ENCODE data around the gene IL1RAPL1.

Gene IL1RAPL1

GRCh38 chrX:29948653-29949052 lies 1361.4 kb downstream of the IL1RAPL1 start:
- DNase-seq = no peak

DNA sequence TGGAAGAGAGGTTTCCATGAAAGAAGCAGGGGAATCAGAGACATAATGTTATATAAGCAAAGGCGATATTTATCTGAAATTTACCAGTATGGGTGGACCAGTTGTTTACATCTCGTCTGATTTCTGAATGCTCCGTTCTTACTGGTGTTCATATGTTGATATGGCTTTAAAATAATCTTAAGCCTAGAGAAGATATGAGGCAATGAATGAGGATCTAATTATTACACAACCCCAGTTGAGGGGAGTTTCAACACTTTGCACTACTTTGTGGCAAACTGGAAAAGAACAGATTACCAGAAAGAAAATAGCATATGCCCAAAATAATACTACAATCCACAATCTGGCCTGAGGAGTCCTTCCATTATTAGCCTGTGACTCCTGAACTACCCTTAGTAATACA lies 1364.8 kb downstream of the IL1RAPL1 start:
- no peak for DNase-seq

DNA sequence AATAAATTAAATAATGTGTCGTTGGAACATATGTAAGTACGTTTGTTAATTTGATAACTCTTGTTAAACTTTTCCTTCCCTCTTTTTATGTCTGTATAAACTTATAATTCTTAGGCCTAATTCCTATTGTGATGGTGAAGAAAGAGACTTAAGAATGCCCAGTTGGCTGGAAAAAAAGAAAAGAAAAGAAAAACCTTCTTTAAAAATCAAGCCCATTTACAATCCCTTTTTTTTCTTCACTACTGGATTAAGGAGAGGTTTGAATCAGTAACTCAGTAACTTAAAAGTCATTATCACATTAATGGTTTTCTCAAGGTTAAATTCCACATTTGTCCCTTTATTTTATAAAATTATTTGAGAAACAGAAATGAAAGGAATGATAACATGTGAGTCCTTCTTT lies 1374.8 kb downstream of the IL1RAPL1 start:
- no peak for DNase-seq

GRCh38 chrX:29965634-29966033 lies 1378.4 kb downstream of the IL1RAPL1 start:
- no peak for DNase-seq

DNA sequence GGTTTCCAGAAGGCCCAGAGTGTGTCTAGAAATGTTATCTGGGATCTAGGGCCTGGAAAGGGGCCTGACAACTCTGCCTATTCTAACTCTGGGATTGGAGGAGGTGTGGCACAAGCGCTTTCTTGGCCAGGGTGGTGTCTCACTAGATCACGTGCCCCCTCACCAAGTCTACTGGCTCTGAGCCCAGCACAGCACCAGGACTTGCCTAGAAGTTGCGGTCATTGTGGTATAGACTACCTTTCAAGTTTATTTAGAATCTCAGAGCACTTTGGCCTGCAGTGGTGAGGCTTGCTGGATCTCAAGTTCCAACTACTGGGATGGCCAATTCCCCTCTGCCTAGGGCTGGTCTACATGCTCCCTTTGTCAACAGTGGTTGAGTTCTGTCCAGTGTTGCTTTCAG lies 1404.8 kb downstream of the IL1RAPL1 start:
- DNase-seq = no peak

- no peak for DNase-seq
These were observed 1418.6 kb downstream of the IL1RAPL1 start for GRCh38 chrX:30005813-30006212.

Measured in activated naive CD4-positive, alpha-beta T cell treated with Interleukin-2 at 50 U/mL for 16 hours (primary cell).